D721Med (cell line): ENCODE results near the gene SPDYE1.
"Not testable (repeated sequence)": the region's sequence is repeated elsewhere in the genome, so short reads cannot be mapped to it uniquely, and the experiment has no call there.

Experiments used
- DNase-seq: peaks from one replicate; pipeline ENCODE4 v3.0.0; 2011; ENCODE audit warnings: low spot score; ENCODE audit not compliant: insufficient read length
- FAIRE-seq: peaks from 2 replicates; lab custom pipeline; 2011; peaks lifted over from hg19 to GRCh38; lab: Jason Lieb, UNC
- TF ChIP-seq, protein P1 (sequence below): IDR thresholded peaks from 2 replicates; pipeline ENCODE4 v1.5.1; 2012; ENCODE audit warnings: mild to moderate bottlenecking, control low read depth; ENCODE audit not compliant: insufficient read depth; ENCODE audit errors: missing control alignments

Gene SPDYE1

DNA sequence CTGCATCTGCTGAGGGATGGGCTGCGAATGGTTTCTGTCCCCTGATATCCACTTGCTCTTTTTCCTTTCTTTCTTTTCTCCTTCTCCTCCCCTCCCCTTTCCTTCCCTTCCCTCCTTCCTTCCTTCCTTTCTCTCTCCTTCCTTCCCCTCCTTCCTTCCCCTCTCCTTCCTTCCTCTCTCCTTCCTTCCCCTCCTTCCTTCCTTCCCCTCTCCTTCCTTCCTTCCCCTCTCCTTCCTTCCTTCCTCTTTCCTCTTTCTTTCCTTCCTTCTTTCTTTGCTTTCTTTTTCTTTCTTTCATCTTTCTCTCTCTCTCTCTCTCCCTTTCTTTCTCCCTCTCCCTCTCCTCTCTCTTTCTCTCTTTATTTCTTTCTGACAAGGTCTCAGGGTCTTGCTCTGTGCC, 20.2 kb upstream of the SPDYE1 start:
- DNase-seq (no peak), FAIRE-seq (no peak)
- TF ChIP-seq, protein P1, sequence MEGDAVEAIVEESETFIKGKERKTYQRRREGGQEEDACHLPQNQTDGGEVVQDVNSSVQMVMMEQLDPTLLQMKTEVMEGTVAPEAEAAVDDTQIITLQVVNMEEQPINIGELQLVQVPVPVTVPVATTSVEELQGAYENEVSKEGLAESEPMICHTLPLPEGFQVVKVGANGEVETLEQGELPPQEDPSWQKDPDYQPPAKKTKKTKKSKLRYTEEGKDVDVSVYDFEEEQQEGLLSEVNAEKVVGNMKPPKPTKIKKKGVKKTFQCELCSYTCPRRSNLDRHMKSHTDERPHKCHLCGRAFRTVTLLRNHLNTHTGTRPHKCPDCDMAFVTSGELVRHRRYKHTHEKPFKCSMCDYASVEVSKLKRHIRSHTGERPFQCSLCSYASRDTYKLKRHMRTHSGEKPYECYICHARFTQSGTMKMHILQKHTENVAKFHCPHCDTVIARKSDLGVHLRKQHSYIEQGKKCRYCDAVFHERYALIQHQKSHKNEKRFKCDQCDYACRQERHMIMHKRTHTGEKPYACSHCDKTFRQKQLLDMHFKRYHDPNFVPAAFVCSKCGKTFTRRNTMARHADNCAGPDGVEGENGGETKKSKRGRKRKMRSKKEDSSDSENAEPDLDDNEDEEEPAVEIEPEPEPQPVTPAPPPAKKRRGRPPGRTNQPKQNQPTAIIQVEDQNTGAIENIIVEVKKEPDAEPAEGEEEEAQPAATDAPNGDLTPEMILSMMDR, result no peak

DNA sequence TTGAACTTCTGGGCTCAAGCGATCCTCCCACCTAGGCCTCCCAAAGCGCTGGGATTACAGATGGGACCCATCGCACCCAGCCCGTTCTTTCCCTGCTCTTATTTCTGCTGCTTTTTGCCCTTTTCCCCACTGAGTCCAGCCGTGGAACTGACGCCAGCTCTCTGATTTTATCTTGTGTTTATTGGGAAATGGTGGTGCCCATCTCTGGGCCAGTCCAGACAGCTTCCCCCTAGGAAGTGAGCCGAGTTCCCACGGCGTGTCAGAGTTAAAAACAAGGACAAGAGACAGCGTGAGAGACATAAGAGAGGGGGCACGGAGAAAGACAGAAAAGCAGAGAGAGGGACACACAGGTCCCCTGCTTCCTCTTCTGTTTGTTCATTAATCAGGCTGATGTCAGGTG, 19.6 kb upstream of the SPDYE1 start:
- not testable (repeated sequence) for DNase-seq, FAIRE-seq

DNA sequence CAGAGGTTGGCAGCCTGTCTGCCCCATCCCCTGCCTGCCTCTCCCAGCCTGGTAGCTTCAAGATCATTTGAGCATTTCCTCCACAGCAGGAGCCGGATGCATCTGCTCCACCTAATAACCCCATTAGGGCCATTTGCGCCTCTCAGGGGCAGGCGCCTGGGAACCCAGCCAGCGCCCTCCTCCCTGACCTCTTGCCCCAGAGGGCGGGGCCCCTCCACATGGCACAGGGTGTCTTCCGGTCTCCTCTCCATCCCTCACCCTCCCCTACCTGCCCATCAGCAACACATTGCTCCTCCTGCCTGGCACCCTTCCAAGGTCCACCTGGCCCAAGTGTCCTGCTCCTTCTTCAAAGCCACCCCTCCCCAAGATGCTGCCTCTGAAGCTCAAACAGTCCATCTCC, 14.8 kb upstream of the SPDYE1 start:
- FAIRE-seq, DNase-seq: not testable (repeated sequence)

DNA sequence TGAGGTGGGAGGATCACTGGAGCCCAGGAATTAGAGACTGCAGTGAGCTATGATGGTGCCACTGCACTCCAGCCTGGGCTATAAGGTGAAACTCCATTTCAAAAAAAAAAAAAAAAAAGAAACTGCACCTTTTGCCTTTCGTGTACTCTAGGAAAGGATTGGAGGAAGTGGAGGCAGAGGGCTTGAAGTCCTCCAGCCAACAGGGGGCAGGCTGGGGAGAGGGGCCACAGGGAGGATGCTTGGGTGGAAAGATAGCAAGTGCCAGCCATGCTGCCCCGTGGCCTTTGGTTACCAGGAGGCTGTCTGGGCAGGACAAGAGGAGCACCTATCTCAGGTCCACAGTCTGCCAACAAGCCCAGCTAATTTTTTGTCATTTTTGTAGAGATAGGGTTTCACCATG, 14.0 kb upstream of the SPDYE1 start:
- DNase-seq, FAIRE-seq: not testable (repeated sequence)

DNA sequence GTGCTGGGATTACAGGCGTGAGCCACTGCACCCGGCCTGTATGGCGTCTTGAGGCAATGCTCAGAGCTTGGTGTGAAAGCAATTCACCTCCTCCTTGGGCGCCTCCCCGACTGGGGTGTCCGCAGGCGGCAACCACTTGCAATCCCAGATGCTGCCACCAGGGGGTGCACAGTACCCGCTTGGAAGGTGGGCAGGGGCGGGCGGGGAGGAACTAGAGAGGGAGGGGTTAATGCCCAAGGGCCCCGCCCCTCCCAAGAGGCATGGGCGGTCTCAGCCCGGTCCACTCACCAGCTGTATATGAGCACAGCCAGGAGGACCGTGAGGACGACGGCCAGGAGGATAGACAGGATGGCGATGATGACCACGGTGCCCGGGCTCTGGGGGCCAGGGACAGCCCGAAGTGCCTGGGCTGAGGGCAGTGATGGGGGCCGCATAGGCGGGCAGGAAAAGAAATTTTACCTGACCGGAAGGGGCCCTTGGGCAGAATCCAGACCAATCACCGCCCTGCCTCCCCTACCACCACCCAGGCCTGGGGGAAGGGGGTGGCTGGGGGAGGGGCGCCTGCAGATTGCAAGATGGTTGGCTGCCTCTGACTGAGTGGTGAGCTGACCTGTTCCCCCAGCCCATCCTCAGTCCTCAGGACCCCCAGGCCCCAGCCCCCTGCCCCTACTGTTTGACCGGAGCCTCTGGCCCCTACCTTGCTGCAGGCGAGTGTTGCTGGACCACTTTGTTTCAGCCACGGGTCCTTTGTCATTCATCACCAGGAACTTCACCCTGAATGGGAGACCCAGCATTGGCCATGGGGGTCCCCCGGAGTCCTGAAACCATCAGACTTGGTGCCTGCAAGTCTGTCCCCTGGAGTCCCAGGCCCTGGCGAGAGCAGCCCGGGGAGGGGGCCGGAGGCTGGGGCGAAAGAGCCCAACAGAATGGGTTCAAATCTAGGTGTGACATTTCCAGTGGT, 11.5 kb upstream of the SPDYE1 start:
- DNase-seq, FAIRE-seq: not testable (repeated sequence)
- TF ChIP-seq, protein P1, result peak; percentile 43

DNA sequence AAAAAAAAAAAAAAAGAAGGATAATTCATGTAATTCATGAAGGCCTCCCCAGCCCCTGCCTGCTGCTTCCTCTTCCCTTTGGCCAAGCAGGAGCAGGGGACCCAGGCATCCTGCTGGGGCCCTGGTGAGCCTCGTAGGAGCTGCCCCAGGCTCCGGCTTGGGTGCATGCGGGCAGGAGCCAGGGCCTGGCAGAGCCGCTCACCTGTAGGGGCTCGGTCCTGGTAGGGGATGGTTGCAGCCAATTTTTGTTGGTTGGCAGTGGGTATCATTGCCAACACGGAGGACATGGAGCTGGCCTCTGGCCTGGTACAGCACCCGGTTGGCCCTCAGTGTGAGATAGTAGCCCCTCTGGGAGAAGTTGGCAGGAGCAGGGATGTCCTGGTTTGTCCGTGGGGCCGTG, 10.2 kb upstream of the SPDYE1 start:
- not testable (repeated sequence) for FAIRE-seq, DNase-seq

DNA sequence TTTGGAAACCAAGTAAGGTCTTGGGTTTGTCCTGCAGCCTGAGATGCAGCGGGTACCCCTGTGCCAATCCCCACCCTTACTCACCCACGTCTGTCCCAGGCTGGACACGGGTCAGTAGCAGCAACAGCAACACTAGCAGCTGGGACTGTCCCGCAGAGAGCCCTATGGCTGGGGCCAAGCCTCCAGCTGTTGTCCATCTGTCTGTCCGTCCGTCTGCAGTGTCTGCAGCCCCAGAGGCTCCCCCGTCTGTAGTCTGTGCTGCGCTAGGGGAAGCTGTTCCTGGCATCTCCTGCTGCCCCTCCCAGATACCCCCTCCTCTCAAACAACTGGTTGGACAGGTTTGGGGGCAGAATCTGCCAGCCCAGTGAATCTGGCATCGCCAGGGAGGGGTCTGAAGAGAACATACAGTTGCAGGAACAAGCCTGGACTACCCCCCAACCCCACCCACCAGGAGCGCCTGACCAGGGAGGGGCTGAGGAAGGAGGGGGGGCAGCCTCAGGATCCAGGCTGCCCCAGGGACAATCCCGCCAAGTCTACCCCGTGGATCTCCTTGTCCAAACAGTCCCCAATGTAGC, 7.6 kb upstream of the SPDYE1 start:
- not testable (repeated sequence) for FAIRE-seq

DNA sequence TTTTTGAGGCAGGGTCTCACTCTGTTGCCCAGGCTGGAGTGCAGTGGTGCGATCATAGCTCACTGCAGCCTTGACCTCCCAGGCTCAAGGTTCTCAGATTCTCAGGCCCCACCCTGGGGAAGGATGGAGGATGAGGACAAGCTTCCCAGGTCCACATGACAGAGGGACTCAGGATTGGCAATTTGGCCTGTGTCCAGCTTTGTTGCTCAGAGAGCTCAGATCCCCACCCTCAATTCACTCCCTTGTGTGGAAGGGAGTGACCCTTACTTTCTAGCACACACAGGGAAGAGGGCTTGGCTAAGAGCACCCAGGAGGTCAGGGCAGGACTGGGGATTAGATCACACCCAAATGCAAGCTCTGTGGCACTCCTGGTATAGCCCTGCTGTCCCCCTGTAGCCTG, 6.9 kb upstream of the SPDYE1 start:
- FAIRE-seq, DNase-seq: not testable (repeated sequence)

More for the DNA sequence above, 7.6 kb upstream of the SPDYE1 start:
- not testable (repeated sequence) for DNase-seq

DNA sequence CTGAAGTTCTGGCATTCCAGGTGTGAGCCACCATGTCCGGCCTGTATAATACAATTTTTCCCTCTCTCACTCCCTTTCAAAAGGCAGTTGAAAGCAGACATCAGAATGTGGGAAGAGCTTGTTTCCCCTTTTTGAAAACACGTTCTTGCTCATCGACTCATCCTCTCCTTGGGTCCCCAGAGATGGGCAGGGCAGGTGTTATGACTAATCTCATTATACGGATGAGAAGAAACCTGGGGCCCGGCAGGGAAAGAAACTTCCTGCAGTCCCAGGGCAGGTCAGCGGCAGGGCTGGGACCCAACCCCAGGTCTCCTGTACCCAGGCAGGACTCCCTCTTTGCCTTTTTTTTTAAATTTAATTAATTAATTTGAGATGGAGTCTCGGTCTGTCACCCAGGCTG, 4.8 kb upstream of the SPDYE1 start:
- not testable (repeated sequence) for FAIRE-seq, DNase-seq

DNA sequence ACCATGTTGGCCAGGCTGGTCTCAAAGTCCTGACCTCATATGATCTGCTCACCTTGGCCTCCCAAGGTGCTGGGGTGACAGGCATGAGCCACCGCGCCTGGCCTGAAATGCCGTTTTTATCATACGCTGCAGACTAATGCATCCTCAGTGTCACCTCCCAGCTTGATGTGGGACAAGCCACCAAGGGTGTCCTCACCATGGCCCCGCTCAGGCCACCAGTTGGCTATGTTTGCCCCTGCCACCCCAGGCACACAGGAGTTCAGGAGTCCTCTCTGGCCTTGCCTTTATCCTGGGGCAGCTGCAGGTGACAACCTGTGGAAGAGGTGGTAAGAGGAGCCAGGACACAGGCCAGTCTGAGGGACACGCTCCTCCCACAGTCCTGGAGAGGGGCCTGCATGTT, 3.0 kb upstream of the SPDYE1 start:
- FAIRE-seq, DNase-seq: not testable (repeated sequence)

DNA sequence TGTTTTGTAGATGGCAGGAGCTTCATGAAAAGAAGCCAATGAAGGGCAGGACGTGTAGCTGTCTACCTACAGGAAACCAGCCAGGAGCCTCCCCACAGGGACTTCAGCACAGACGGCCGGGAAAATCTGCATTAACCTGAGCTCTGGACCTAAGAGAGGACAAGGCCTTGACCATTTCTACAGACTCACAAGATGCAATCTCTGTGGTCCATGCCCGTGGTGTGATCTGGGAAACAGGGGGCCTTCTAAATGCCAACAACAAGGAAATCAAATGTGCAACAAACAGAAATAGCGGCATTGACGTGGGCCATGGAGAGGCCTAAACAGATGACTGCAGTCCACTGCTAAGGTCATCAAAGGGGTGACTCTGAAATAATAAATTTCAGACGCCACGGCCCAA, 14.4 kb downstream of the SPDYE1 start:
- DNase-seq, result not testable (repeated sequence)

DNA sequence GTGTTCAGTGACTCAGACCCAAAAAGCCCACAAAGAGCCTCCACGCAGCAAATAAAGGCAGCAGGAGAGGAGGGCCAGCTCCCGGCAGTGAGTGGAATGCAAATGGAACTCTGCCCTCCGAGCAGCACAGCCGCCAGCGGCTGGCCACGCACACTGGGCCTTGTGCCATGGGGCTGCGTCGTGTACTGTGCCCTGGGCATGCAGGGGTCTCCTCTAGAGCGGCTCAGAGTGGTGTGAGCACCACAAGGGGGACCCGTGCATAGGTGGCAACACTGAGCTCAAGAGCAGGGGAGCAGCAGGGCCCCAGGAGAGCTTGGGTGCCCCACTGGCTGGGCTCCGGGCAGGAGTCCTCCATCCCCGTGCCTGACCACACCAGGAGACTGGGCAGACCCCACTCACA, 17.4 kb downstream of the SPDYE1 start:
- DNase-seq, FAIRE-seq: not testable (repeated sequence)

More for the DNA sequence above, 14.4 kb downstream of the SPDYE1 start:
- not testable (repeated sequence) for FAIRE-seq
